ENCODE measurements around the gene PLS1.
"Not testable (repeated sequence)": the region's sequence is repeated elsewhere in the genome, so short reads cannot be mapped to it uniquely, and the experiment has no call there.

Gene PLS1

DNA sequence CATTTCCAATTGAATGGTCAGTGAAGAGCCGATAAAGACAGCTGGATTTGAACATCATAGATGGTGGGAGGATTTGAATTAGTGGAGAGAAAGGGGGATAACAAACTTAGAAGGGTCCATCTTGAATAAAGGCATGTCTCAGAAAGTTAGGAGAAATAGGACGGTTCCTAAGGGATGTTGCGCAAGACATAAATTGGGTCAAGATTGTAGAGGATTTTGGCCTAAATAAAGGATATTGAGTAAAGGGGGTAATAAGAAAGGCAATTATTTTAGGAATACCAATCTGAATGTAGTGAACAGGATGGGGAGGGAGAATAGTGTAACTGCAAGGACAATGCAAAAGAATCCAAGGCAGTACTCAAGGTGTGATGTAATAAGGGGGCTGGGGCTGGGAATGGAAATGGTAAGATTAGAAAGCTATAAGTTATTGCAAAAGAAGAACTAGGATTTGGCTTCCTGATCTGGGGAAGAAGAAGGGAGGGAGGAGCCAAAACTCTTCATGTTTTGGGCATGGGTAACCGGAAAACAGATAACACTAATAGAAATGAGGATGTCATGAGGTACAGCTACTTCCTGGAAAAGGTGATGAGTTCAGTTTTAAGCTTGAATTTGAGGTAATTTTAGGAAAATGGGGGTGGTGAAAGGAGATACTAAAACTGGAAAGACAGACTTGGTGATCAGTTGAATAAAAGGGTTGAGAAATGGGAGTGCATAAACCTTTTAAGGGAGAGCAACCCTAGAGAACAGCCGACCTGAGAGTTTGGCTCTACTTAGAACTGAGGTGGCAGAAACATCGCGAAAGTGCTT lies 110.3 kb downstream of the PLS1 start:
- no peak for DNase-seq

DNA sequence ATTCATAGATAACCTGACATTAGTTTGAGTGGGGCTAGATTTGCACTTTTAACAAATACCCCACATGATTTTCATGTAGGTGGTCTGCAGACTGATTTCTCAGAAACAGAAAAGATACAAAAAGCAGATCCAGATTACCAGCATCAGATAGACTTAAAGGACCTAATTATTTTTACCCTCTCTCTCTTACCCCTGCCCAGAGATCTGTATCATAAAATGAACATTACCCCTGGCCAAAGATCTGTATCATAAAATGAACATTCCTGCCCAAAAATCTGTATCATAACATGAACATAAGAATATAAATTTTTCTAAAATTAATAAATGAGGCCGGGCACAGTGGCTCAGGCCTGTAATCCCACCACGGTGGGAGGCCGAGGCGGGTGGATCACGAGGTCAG lies 113.0 kb downstream of the PLS1 start:
- no peak for DNase-seq

DNA sequence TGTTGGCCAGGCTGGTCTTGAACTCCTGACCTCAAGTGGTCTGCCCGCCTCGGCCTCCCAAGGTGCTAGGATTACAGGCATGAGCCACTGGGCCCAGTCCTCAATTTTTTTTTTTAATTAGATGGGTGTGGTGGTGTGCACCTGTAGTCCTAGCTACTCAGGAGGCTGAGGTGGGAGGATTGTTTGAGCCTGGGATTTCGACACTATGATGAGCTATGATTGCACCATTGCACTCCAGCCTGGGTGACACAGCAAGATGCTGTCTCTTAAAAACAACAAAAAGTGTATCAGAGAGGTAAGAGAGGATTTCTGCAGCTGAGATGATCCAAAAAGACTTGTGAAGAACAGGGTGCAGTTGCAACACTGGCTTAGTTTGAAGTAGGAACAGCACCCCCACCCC lies 118.7 kb downstream of the PLS1 start:
- DNase-seq, result not testable (repeated sequence)

DNA sequence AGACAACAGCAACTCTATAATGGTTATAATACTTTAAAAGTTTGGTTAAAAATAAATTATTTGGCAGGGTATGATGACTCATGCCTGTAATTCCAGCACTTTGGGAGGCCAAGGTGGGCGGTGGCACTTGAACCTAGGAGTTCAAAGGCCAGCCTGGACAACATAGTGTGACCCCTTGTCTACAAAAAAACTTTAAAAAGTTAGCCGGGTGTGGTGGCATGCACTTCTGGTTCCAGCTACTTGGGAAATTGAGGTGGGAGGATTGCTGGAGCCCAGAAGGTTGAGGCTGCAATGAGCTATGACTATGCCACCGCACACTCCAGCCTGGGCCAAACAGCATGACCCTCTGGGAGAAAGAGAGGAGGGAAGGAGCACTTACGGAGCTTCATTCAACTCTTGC lies 119.9 kb downstream of the PLS1 start:
- no peak for DNase-seq

- peak; percentile 58 for DNase-seq
These were observed 127.4 kb downstream of the PLS1 start for GRCh38 chr3:142723665-142723967.

DNA sequence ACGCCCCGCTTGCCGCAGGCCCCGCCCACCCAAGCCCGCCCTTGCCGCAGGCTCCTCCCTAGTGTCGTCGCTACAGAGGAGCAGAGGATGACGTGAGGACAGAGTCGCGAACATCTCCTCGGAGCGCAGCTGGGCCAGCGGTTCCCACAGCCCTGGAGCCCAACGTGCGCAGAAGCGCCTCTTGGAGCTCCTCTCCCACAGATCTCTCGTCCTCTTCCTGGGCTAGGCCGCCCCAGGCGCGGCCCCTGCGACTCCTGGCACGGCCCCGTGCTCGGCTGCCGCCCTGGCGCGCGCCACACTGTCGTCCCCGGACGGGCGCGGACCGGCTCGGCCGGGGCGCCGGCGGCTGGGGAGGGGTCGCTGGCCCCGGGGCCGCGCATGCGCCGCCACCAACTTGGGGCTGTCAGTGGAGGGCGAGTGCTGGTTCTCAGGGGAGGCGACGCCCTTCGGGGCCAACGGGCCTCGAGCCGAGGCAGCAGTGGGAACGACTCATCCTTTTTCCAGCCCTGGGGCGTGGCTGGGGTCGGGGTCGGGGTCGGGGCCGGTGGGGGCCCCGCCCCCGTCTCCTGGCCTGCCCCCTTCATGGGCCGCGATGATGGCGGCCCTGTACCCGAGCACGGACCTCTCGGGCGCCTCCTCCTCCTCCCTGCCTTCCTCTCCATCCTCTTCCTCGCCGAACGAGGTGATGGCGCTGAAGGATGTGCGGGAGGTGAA lies 127.9 kb downstream of the PLS1 start, which contains the start of gene TRPC1:
Gene TRPC1, plus strand, starts transcription at position 67 of the 714 bp plus-strand sequence. Its CDS starts 526 bp downstream, at position 593.
- peak; percentile 58 for DNase-seq

DNA sequence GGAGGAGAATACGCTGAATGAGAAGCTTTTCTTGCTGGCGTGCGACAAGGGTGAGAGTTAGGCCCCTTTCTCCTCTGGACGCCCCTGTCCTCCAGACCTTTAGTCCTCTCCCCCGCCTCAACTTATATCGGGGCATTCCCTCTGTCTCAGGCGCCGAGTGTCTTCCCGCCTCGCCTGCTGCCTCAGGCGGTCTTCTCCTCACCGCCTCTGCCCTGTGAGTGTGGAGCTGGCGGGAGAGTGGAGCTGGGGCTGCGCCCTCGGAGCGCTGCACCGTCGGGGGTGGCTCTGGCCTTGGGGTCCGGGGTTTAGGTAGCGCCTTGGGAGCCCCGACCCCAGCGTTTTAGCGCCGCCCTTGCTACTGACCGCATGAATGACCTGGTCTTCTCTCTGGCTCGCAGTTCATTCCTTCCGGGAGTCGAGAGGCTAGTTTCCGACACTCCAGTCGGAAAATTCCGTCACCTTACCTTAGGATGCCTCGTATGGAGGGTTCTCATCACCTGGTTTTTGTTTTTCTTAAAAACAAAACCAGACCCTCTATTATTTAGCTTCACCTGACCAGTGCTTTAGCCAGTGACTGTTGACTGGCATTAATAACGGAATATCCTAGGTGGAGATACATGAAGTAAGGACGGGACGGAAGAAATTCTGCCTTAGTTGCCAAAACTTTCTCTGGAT lies 128.6 kb downstream of the PLS1 start:
- peak; percentile 46 for DNase-seq

- DNase-seq, result no peak
These were observed 129.2 kb downstream of the PLS1 start for GRCh38 chr3:142725357-142725739.

- no peak for DNase-seq
These were observed 129.8 kb downstream of the PLS1 start for GRCh38 chr3:142726017-142726416.

DNA sequence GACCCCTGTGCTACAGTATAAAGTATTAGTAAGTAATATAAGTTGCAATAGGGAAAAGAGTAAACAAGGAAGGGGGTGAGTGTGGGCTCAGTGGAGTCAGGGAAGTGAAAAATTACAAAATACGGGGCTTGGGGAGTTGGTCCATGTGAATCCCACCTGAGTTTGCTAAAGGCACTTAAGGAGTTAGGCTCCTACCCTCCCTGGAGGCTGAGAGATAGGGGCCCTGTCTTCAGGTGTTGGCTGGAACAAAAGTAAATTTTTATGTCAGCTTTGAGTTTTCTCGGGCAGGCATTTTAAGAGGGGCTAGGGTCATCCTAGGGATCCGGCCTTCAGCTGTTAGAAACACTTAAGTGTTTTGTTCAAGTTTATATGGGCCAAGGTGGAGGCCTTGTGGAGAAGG lies 135.9 kb downstream of the PLS1 start:
- DNase-seq, result no peak

DNA sequence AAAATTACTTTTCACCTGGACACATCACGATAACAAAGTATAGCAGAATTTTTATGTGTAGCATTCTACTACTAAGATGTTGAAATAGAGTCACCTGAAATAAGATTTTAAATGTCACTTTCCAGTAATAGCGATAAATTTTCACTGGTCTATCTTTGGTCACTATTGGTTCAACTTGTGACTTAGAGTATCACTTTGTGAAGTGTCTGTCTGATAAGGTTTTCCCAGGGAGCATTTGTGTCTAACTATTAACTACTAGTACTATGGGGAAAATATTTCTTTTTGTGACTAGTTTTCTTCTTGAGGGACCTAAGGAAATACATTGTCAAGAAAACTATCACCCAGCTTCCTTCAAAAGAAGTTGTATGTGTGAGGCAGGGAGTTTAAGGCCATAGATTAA lies 138.6 kb downstream of the PLS1 start:
- no peak for DNase-seq

DNA sequence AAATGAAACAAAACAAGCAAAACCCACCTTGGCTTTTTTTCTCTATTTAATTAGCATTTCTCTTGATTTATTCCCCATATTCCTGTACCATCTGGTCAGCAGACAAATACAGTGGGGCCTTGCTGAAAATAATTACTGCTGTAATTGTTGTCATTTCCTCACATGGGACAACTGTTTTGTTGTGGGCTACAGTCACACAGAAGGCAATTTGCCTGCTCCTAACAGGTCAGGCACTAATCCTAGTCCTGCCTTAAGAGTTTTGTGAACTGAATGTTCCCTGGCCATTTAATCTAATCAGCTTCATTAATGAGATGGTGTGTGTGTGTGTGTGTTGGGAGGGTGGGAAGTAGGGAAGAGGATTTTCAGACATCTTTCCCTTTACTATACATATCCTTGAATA lies 139.3 kb downstream of the PLS1 start:
- DNase-seq, result no peak

DNA sequence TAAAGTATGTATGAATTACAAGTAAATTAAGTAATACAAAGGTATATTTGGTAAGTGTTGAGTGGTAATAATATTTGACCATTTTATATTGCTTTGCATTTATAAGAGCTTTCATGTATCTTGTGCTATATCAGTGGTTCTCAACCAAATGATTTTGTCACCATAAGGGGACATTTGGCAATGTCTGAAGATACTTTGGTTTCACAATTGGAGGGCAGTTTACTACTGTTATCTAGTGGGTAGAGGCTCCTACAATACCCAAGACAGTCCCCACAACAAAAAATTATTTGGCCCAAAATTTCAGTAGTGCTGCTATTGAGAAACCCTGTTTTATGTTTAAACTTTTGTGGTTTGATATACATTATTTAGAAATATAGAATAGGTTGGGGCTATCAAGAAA lies 142.2 kb downstream of the PLS1 start:
- no peak for DNase-seq

GRCh38 chr3:142746646-142747045 lies 150.5 kb downstream of the PLS1 start:
- no peak for DNase-seq

DNA sequence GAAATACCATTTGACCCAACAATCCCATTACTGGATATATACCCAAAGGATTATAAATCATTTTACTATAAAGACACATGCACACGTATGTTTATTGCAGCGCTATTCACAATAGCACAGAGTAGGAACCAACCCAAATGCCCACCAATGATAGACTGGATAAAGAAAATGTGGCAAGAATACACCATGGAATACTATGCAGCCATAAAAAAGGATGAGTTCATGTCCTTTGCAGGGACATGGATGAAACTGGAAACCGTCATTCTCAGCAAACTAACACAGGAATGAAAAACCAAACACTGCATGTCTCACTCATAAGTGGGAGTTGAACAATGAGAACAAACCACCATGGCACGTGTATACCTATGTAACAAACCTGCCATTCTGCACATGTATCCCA lies 154.3 kb downstream of the PLS1 start:
- not testable (repeated sequence) for DNase-seq

GRCh38 chr3:142752605-142753004 lies 156.4 kb downstream of the PLS1 start:
- DNase-seq, result not testable (repeated sequence)

DNA sequence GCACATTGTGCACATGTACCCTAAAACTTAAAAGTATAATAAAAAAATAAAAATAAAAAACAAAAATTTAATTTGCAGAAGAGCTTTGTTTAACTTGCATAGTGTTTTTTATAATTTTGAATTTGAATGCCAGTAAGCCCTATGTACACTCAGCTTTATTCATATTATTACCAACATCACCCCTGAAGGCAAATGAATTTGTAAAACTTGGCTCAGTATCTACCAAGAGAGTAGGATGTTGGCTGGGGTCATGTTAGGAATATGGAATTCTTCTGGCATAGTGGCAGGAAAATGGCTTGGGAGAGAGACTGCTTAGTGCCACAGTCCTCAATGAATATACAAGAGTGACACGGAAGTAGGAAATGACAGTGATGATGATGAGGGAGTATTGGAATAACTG lies 158.3 kb downstream of the PLS1 start:
- DNase-seq, result no peak
